ENCODE measurements around the gene ABI3.

Gene ABI3

GRCh38 chr17:49197346-49197998 is 13.0 kb upstream of the ABI3 start:
- no peak for DNase-seq (ENCODE audit: low spot score)

- DNase-seq (ENCODE audit: low spot score): no peak
These were observed 12.3 kb upstream of the ABI3 start for GRCh38 chr17:49198211-49198610.

GRCh38 chr17:49200423-49201083 is 10.0 kb upstream of the ABI3 start:
- DNase-seq (ENCODE audit: low spot score): no peak

GRCh38 chr17:49201481-49201927 is 9.0 kb upstream of the ABI3 start:
- DNase-seq (ENCODE audit: low spot score): no peak

GRCh38 chr17:49203796-49204195 is 6.7 kb upstream of the ABI3 start:
- no peak for DNase-seq (ENCODE audit: low spot score)

- no peak for DNase-seq (ENCODE audit: low spot score)
These were observed 6.0 kb upstream of the ABI3 start for GRCh38 chr17:49204516-49204915.

- DNase-seq (ENCODE audit: low spot score): no peak
These were observed 1.4 kb upstream of the ABI3 start for GRCh38 chr17:49209061-49209571.

GRCh38 chr17:49213399-49213798 is 2.9 kb downstream of the ABI3 start:
- no peak for DNase-seq (ENCODE audit: low spot score)

GRCh38 chr17:49213847-49214246 is 3.3 kb downstream of the ABI3 start:
- DNase-seq (ENCODE audit: low spot score): no peak

GRCh38 chr17:49214676-49215360 is 4.3 kb downstream of the ABI3 start:
- DNase-seq (ENCODE audit: low spot score): no peak

GRCh38 chr17:49216482-49216881 is 6.0 kb downstream of the ABI3 start:
- DNase-seq (ENCODE audit: low spot score): no peak

- DNase-seq (ENCODE audit: low spot score): no peak
These were observed 6.6 kb downstream of the ABI3 start for GRCh38 chr17:49216953-49217650.

GRCh38 chr17:49217651-49218413 is 7.3 kb downstream of the ABI3 start:
- no peak for DNase-seq (ENCODE audit: low spot score)

GRCh38 chr17:49218941-49219913 is 8.7 kb downstream of the ABI3 start:
- no peak for DNase-seq (ENCODE audit: low spot score)

- DNase-seq (ENCODE audit: low spot score): no peak
These were observed 9.5 kb downstream of the ABI3 start for GRCh38 chr17:49219987-49220386.

- DNase-seq (ENCODE audit: low spot score): no peak
These were observed 12.6 kb downstream of the ABI3 start for GRCh38 chr17:49223168-49223516.

GRCh38 chr17:49223517-49224197 is 13.2 kb downstream of the ABI3 start:
- peak; percentile 62 for DNase-seq (ENCODE audit: low spot score)

GRCh38 chr17:49224198-49224996 is 13.9 kb downstream of the ABI3 start:
- DNase-seq (ENCODE audit: low spot score): no peak

GRCh38 chr17:49224997-49225337 is 14.5 kb downstream of the ABI3 start:
- DNase-seq (ENCODE audit: low spot score): no peak
